Measurements from ENCODE around the gene BCKDHB. TPM values are rescaled to one million over a fixed set of nuclear protein-coding genes. Genes with fewer than 3 reads are reported as not detected.

Gene BCKDHB
- total and polyA plus RNA-seq, 2 donors (not counting 3 experiments of a cell fraction or from before 2014, with no cell fraction given), result 5.6 to 12.2 TPM

DNA sequence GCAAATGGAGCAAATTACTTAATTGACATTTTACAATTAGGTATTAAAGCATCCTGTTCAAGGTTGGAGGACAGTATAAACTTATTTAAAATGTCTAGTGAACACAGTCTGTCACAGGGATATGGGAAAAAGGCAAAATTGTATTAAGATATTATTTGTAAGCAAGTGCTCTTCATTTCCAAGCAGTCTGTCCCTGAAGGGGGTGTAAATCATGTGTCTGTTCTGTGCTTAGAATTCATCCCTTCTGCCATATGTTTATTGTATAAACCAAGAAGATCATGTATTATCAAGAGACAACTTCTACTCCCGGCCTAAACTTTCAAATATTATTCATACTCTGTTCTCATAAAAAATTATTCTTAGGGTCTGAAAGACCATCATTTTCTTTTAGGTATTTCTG is 144.8 kb downstream of the BCKDHB start:
- H3K36me3 ChIP-seq (ENCODE audit: control insufficient read depth in 2 of 2, extremely low read depth in 1 of 2, insufficient read depth in 2 of 2, low read length in 2 of 2), result no peaks in the 10 kb centered on the region
- ChIA-PET POLR2A (no interaction called here), CTCF (interaction anchor here (1.0 to 1.4 kb wide), 2 partner anchors 8 to 37 kb away, joined by 3 to 4 read pairs; no protein-coding TSS in a partner anchor)
- dilution Hi-C loops (cut with MboI; ENCODE audit: extremely low pct_ligation_motif_present, low sequenced_read_pairs) (no loop called here), intact Hi-C loops (cut with micrococcal nuclease) (no loop called here)
- no peaks in the 10 kb centered on the region for H3K9me3 ChIP-seq (replicated peaks; ENCODE audit: control insufficient read depth, insufficient read depth, low read length)
- H3K4me1 ChIP-seq (ENCODE audit: control insufficient read depth, extremely low read depth, insufficient read depth, low read length), result no peaks in the 10 kb centered on the region
- no TSS peak for BruUV-seq (replicated peaks)
- no peak overlapping the region for H2AFZ ChIP-seq (ENCODE audit: low read depth, low read length)
- H3K4me3 ChIP-seq (replicated peaks in 1 of 3; ENCODE audit: insufficient read depth in 1 of 3, low read depth in 1 of 3, low read length in 3 of 3), result no peak overlapping the region
- FAIRE-seq, result no peak
- no peak overlapping the region for H3K9ac ChIP-seq (replicated peaks; ENCODE audit: extremely low read depth, insufficient read depth, low read length)
- DNase-seq (ENCODE audit: low read depth, low spot score), result no peak
- H3K79me2 ChIP-seq (ENCODE audit: control insufficient read depth, insufficient read depth, low read length), result no peaks in the 10 kb centered on the region
- H3K27ac ChIP-seq (ENCODE audit: insufficient read depth, low read depth, low read length), result no peak overlapping the region
- TF ChIP-seq POLR2A (IDR thresholded peaks at IDR 0.05; ENCODE audit: low read depth, low read length) (no peak), EZH2 (IDR thresholded peaks at IDR 0.05; ENCODE audit: borderline replicate concordance, low read depth, low read length, severe bottlenecking) (no peak), JUN (IDR thresholded peaks at IDR 0.05; ENCODE audit: borderline replicate concordance, insufficient read depth, insufficient read length, low read depth) (no peak), POLR2AphosphoS5 (IDR thresholded peaks at IDR 0.05; ENCODE audit: insufficient read depth, low read depth, low read length) (no peak), FOS (IDR thresholded peaks at IDR 0.05; ENCODE audit: borderline replicate concordance, insufficient read depth, low read length) (no peak), MYC (IDR thresholded peaks at IDR 0.05; ENCODE audit: low read depth, low read length) (no peak), GATA2 (IDR thresholded peaks at IDR 0.05; ENCODE audit: insufficient read depth, insufficient read length, low read depth, low read length) (no peak)
- TF ChIP-seq, protein P1, sequence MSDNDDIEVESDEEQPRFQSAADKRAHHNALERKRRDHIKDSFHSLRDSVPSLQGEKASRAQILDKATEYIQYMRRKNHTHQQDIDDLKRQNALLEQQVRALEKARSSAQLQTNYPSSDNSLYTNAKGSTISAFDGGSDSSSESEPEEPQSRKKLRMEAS (IDR thresholded peaks at IDR 0.05; ENCODE audit: insufficient read depth, insufficient read length), result no peak
- TF ChIP-seq, protein P2, sequence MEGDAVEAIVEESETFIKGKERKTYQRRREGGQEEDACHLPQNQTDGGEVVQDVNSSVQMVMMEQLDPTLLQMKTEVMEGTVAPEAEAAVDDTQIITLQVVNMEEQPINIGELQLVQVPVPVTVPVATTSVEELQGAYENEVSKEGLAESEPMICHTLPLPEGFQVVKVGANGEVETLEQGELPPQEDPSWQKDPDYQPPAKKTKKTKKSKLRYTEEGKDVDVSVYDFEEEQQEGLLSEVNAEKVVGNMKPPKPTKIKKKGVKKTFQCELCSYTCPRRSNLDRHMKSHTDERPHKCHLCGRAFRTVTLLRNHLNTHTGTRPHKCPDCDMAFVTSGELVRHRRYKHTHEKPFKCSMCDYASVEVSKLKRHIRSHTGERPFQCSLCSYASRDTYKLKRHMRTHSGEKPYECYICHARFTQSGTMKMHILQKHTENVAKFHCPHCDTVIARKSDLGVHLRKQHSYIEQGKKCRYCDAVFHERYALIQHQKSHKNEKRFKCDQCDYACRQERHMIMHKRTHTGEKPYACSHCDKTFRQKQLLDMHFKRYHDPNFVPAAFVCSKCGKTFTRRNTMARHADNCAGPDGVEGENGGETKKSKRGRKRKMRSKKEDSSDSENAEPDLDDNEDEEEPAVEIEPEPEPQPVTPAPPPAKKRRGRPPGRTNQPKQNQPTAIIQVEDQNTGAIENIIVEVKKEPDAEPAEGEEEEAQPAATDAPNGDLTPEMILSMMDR (IDR thresholded peaks at IDR 0.05; ENCODE audit: extremely low read depth in 1 of 2, insufficient read depth in 1 of 2, low read depth in 1 of 2, low read length in 2 of 2), result no peak
- H4K20me1 ChIP-seq (replicated peaks; ENCODE audit: control insufficient read depth, extremely low read depth, insufficient read depth, low read length), result no peaks in the 10 kb centered on the region
- H3K27me3 ChIP-seq (ENCODE audit: control insufficient read depth in 2 of 2, insufficient read depth in 2 of 2, low read length in 2 of 2), result no peaks in the 10 kb centered on the region
- no peak overlapping the region for H3K4me2 ChIP-seq (ENCODE audit: insufficient read depth, low read length)
- H3K9me1 ChIP-seq (replicated peaks; ENCODE audit: control insufficient read depth, extremely low read depth, insufficient read depth, low read length), result no peaks in the 10 kb centered on the region

Measured in endothelial cell of umbilical vein (primary cell).